ENCODE measurements around the gene CSMD2.

DNA sequence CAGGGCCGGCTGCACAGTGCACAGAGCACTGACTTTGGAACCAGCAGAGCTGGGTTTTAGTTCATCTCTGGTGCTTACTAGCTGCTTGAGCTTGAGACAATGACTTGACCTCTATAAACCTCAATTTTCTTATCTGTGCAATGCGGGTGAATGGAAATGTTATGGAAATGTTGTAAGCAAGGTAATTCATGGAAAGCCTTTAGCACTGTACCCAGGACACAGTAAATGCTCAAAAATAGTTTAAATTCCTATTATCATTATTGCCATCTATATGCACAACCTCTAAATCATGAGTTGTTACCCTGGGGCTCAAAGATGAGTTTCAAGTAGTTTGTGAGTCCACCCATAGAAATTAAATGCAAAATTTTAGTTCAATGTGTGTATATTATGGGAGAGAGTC, 99.5 kb downstream of the CSMD2 start:
- TF ChIP-seq, protein P1, sequence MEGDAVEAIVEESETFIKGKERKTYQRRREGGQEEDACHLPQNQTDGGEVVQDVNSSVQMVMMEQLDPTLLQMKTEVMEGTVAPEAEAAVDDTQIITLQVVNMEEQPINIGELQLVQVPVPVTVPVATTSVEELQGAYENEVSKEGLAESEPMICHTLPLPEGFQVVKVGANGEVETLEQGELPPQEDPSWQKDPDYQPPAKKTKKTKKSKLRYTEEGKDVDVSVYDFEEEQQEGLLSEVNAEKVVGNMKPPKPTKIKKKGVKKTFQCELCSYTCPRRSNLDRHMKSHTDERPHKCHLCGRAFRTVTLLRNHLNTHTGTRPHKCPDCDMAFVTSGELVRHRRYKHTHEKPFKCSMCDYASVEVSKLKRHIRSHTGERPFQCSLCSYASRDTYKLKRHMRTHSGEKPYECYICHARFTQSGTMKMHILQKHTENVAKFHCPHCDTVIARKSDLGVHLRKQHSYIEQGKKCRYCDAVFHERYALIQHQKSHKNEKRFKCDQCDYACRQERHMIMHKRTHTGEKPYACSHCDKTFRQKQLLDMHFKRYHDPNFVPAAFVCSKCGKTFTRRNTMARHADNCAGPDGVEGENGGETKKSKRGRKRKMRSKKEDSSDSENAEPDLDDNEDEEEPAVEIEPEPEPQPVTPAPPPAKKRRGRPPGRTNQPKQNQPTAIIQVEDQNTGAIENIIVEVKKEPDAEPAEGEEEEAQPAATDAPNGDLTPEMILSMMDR (IDR thresholded peaks at IDR 0.05) = no peak
- no peak for TF ChIP-seq POLR2A (IDR thresholded peaks at IDR 0.05)
